ENCODE results near the gene B3GALT6.

DNA sequence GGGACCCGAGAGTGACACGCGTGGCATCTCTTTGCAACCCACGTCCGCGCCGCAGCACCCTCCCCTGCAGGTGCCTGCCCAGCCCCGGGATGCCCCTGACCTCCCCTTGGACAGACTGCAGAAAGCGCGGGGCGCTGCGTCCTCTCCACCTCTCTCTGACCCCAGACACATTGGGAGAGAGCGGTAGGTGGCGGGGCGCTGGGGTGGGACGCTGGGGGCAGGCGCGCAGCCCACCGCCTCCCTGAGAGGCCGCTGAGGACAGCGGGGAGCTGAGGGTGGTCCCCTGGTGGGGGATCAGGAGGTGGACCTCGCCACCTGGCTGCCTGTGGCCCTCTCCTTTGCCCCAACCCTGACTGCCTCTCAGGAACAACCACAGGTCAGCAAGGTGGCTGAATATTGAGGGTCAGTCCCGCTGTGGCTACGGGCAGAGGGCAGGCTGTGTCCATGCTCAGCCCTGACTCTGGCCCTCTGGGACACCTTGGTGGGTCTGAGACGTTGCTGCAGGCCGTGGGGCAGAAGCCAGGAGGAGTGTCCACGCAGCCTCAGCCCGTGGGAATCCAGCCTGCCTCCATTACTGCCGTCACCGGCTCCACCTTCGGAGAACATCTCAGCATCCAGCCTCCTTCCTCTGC, 42.4 kb downstream of the B3GALT6 start:
- TF ChIP-seq EZH2 (IDR thresholded peaks at IDR 0.05) (no peak), POLR2AphosphoS5 (IDR thresholded peaks at IDR 0.05; ENCODE audit: borderline replicate concordance, low read depth, low read length) (no peak), FOXP2 (optimal IDR thresholded peaks at IDR 0.05; ENCODE audit: control extremely low read depth, extremely low read length, insufficient read depth) (no peak)

All from SK-N-MC (cell line).